GM15510 (cell line): ENCODE measurements around the gene B4GALT5.

Experiments
- POLR2A ChIP-seq: IDR thresholded peaks from 3 replicates; pipeline ENCODE4 v1.6.1; 2011; ENCODE audit warnings: borderline replicate concordance; ENCODE audit not compliant: insufficient read length; ENCODE audit errors: extremely low read depth

The B4GALT5 gene

GRCh38 chr20:49679634-49680033 lies 34.0 kb downstream of the B4GALT5 start:
- no peak for TF ChIP-seq POLR2A

DNA sequence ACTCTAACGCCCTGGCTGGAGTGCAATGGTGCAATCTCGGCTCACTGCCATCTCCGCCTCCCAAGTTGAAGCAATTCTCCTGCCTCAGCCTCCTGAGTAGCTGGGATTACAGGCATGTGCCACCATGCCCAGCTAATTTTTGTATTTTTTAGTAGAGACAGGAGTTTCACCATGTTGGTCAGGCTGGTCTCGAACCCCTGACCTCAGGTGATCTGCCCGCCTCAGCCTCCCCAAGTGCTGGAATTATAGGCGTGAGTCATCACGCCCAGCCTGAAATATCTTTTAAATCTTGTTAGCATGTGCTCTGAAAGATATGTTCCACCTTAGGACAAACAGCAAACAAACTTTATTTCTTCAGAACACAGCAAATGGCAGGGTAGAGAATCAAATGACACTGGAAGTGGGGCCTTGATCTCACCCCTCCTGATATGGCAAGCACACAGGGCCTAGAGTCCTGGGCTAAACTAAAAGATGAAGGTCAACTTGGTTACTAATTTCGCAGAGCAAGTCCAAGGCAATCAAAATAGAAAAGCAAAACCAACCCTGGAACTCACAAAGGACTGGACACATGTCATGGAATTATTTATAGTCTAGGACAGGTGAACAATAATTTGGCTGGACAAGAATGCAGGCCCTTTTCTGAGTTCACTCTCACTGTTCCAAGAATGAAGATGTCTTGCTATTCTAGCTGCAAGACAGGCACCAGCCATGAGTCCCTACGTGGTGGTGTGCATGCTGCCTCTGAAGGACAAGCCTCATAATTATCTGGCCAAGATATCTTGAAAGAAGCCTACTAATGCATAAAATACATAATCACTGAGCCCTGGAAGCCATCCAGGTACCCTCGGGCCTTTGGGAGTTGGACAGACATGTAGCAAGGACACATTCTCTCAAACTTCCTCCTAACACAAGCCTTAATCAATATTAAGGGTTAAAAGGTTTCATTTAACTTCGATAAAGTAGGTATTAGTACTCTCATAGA lies 35.6 kb downstream of the B4GALT5 start:
- TF ChIP-seq POLR2A = no peak

DNA sequence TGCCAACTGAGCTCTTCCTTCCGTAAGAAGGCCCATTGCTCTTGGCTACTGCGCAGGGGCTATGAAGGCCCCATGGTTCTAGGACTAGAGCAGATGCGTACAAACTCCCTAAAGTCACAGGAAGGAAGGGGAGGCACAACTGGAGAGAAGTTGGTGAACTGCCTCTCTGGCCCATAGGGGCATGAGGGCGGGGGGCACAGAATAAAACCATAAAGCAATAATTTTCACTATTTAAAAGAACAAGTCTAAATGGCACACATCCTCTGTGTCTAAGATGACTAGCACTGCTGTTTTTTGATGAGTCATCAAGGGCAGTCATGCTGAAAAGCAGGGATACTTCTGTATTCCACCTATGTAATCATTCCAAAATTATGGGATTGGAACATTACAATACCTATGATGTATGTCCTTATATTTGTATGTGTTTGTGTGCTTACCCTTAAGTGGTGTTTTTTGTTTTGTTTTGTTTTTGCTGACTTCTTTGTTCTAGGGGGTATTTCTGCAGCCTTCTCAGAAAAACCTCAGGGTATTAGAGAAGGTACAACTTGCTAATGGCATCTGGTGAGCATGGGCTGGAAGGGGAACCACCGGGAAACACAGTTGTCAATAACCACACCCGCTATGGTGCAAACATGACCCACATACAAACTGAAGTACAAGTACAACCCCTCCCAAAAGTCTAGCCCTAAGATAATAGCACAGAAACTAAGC lies 36.9 kb downstream of the B4GALT5 start:
- TF ChIP-seq POLR2A = no peak

DNA sequence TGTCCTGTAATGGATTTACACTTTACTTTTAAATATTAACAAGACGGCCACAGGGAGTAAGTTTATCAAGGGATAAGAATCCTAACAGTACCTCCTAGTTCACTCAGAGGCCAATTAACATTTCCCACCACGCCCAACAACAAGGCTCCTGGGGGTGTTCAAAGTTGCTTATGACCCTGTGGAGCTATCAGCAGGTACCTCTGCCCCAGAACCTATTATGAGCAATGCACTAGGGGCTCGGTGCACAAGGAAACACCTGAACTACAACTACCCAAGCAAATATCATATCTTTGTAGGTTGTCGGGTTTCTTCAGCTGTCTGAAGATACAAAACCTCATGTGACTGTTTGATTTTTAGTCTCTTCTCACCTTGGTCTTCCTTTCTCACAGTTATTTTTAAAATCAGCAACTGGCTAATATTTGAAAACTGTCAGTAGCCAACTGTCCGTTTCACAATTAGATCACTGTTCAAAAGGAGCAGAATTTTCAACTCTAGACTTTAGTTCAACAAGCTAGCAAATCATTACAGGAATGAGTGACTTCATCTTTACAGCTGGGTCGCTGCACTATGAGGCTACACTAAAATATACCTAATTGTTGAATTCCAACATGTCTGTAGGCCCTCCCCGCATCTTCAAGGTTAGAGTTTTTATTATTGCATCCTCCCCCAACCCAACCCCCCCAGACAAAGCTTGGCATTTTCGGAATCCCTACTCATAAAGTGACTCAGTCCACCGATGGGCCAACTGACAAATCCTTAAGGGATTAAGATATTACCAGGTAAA lies 38.1 kb downstream of the B4GALT5 start:
- no peak for TF ChIP-seq POLR2A

DNA sequence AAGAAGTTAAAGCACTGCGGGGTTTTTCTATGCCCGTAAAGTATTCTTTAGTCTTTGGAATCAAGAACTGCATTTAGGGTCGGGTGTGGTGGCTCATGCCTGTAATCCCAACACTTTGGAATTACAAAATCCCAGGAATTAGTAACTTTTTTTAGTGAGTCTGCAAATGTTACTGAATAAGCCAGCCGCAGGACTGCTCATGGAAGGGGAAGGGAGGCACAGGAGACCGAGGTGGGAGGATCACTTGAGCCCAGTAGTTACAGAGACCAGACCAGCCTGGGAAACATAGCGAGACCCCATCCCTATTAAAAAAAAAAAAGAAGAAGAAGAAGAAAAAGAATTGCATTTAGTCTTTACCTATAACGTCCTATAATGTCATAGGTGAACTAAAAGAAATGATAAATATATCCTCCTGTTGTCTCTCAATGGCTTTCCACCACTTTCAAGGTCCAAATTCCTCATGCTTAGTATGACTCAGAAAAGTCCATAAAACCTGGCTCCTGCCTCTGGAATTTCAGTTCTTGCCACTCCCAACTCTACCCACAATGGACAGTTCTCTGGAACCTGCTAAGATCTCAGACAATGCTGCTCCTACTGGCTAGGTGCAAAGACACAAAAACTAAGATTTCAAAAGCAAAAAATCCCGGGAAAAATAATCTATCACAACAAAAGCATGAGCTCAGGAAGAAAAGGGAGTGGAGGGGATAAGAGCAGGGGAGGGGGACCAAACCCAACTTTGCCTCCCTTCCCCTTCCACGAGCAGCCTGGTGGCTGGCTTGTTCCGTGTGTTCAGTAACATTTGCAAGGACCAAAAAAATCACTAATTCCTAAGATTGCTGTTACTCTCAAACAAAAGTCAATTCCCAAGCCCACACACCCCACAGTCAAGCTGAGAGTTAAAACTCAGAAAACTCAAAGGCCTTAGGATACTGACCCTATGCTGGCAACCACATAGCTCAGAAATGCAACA lies 39.0 kb downstream of the B4GALT5 start:
- no peak for TF ChIP-seq POLR2A

DNA sequence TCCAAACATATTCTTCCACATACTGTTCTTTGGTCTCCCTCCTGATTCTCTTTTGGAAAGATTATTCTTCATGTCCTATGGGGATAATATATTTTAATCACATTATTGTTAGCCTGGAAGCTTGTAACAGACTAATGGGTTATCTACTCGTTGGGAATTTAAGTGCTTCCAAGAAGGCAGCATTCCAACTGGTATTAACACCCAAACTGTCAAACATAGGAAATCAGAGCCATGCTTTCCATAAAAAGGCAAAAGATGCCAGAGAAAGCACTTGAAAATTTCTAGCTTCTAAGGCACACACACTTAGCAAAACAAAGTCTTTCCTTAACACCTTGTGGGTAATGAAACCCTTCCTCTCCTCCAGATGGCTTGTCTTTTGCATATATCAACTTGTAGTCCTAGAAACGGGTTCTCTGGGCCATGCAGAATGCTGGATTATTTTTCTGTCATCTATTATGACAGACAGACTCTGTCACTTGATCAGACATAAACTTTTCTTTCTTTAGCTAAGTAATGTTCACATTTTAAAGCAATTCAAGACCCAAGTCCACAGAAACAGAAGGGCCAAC lies 41.5 kb downstream of the B4GALT5 start:
- TF ChIP-seq POLR2A = no peak

DNA sequence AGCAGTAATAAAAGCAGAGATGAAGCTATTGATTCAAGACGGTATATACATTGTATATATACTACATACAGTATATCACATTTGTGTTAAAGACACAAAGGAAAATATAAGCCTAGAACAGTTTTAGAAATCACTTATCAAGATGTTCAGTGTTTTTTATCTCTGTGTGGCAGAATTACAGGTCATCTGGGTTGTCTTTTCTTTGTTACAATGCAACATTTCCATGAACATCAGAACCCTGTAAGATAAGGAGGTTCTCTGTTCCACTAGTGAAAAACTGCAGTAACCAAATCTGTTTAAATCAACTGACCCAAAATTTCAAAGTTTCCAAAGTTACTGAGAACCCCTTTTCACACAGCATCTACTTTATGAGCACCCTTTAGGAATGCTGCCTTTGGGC lies 42.2 kb downstream of the B4GALT5 start:
- TF ChIP-seq POLR2A = no peak

DNA sequence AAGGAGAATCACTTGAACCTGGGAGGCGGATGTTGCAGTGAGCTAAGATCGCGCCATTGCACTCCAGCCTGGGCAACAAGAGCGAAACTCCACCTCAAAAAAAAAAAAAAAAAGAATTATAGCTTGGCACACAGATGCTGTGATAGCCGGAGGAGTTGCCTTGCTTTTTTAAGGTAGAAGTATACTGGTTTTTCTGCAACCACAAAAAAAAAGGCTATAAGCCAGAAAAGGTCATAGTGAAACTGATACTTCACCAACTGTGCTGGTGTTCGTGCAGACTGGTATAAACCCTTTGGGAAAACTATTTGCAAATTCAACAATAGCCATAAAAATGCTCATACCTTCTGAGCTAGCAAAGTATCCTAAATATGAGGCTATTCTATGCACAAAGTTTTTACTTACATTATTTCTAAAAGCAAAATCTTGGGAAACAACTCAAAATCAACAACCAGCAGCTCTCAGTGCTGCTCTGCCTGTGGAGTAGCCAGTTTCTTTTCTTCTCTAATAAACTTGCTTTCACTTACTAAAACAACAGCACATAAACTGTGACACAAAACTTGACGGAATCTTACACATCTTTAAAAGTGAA lies 44.0 kb downstream of the B4GALT5 start:
- TF ChIP-seq POLR2A = no peak

- peak; percentile 45 for TF ChIP-seq POLR2A
These were observed 45.3 kb downstream of the B4GALT5 start for GRCh38 chr20:49668181-49668877.

- no peak for TF ChIP-seq POLR2A
These were observed 46.8 kb downstream of the B4GALT5 start for GRCh38 chr20:49666911-49667310.

DNA sequence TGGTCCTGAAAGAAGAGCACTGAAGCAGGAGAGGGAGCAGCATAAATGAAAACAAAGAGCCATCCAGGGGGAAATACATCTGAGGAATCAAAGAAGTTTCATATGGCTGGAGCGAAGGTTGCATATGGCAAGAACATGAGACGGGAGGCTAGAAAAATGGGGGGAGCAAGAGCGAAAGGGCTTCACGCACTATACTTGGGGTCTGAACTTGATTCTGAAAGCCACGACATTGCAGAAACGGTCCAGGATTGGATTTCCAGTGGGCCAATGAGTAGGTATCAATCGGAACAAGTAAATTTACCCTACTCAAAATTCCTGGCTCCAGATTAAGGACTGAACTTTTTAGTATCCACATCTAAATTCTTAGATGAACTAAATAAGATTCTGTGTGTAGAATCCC lies 47.9 kb downstream of the B4GALT5 start:
- no peak for TF ChIP-seq POLR2A

- no peak for TF ChIP-seq POLR2A
These were observed 48.9 kb downstream of the B4GALT5 start for GRCh38 chr20:49664612-49665313.
